Left renal cortex interstitium (tissue), 4 donors: ENCODE results near the gene DPY19L3. TPM values are rescaled to one million over a fixed set of nuclear protein-coding genes. Genes with fewer than 3 reads are reported as not detected.
"Not testable (repeated sequence)": the region's sequence is repeated elsewhere in the genome, so short reads cannot be mapped to it uniquely, and the experiment has no call there.

ENCODE experiments used
- DNase-seq, 4 donors: peaks; one replicate each; pipeline ENCODE4 v3.0.0-alpha.2; 2013; ENCODE audit warnings: low read depth in 4 of 4, low spot score in 2 of 4, missing footprints in 1 of 4
- polyA plus RNA-seq, 4 donors: library from polyadenylated mRNA; unstranded; fragments of 120-200 nt; gene quantifications; one replicate each; pipeline ENCODE4 v1.2.1, GENCODE V29; 2013; ENCODE audit not compliant: insufficient read length in 4 of 4

Gene DPY19L3
- polyA plus RNA-seq: 10 to 100 TPM; 51.8 to 79.4 (median 61.0) TPM

- peak; percentile 82 to 91 (median 86) for DNase-seq
Observed at GRCh38 chr19:32405431-32406160, at the start of gene DPY19L3. DPY19L3 (plus strand) TSS chr19:32405770; CDS start chr19:32408254, 2,484 bp downstream.

GRCh38 chr19:32357720-32358119 lies 47.9 kb upstream of the DPY19L3 start:
- DNase-seq: no peak

GRCh38 chr19:32358321-32358720 lies 47.2 kb upstream of the DPY19L3 start:
- no peak for DNase-seq

- no peak for DNase-seq
Observed at GRCh38 chr19:32359581-32359980, 46.0 kb upstream of the DPY19L3 start.

GRCh38 chr19:32361574-32362317 lies 43.8 kb upstream of the DPY19L3 start:
- no peak for DNase-seq

- no peak for DNase-seq
Observed at GRCh38 chr19:32362318-32362691, 43.3 kb upstream of the DPY19L3 start.

- DNase-seq: no peak
Observed at GRCh38 chr19:32363175-32363574, 42.4 kb upstream of the DPY19L3 start.

- no peak for DNase-seq
Observed at GRCh38 chr19:32363632-32364031, 41.9 kb upstream of the DPY19L3 start.

- no peak for DNase-seq
Observed at GRCh38 chr19:32364040-32364439, 41.5 kb upstream of the DPY19L3 start.

- no peak for DNase-seq
Observed at GRCh38 chr19:32367063-32367462, 38.5 kb upstream of the DPY19L3 start.

- DNase-seq: no peak
Observed at GRCh38 chr19:32367948-32368536, 37.5 kb upstream of the DPY19L3 start.

GRCh38 chr19:32368787-32369186 lies 36.8 kb upstream of the DPY19L3 start:
- no peak for DNase-seq

- DNase-seq: no peak
Observed at GRCh38 chr19:32372726-32373517, 32.6 kb upstream of the DPY19L3 start.

- no peak for DNase-seq
Observed at GRCh38 chr19:32373585-32374295, 31.8 kb upstream of the DPY19L3 start.

- DNase-seq: not testable (repeated sequence)
Observed at GRCh38 chr19:32374362-32374761, 31.2 kb upstream of the DPY19L3 start.

GRCh38 chr19:32377088-32377487 lies 28.5 kb upstream of the DPY19L3 start:
- not testable (repeated sequence) for DNase-seq

- no peak for DNase-seq
Observed at GRCh38 chr19:32380269-32380668, 25.3 kb upstream of the DPY19L3 start.

GRCh38 chr19:32387701-32388392 lies 17.7 kb upstream of the DPY19L3 start:
- no peak for DNase-seq

GRCh38 chr19:32388393-32388855 lies 17.1 kb upstream of the DPY19L3 start:
- no peak for DNase-seq
